B cell (primary cell): Measurements from ENCODE around the gene COL13A1. TPM values are rescaled to one million over a fixed set of nuclear protein-coding genes. Genes with fewer than 3 reads are reported as not detected.

Experiments used
- ATAC-seq: fragments of 200-7000 bp; cut with Tn5 transposase; one replicate; pipeline ENCODE4 v1.10.0; 2021; ENCODE audit warnings: low read depth, mild to moderate bottlenecking, moderate number of reproducible peaks, moderate library complexity
- CTCF ChIA-PET: fragments of 350-600 bp; sonication (Branson Sonifier 250); formaldehyde crosslinking; loops from one replicate; lab custom pipeline; 2021; ENCODE audit warnings: antibody characterized with exemption, inconsistent platforms; lab: Charles Lee
- POLR2A ChIA-PET: fragments of 350-600 bp; sonication (Branson Sonifier 250); formaldehyde crosslinking; loops from one replicate; lab custom pipeline; 2021; ENCODE audit warnings: antibody characterized with exemption; lab: Charles Lee
- DNase-seq: peaks from one replicate; pipeline ENCODE4 v3.0.0; 2013
- H2AFZ ChIP-seq: 2 replicates; pipeline ENCODE4 v1.6.1; 2012; ENCODE audit warnings: mild to moderate bottlenecking, low read depth, low read length; ENCODE audit not compliant: insufficient read depth, poor library complexity, severe bottlenecking
- H3K27ac ChIP-seq, 2 donors: 1 replicate in 1 of 2; 2 replicates in 1 of 2; pipeline ENCODE4 v1.5.1; 2012 to 2013; ENCODE audit warnings: low read length in 2 of 2, mild to moderate bottlenecking in 2 of 2, moderate library complexity in 1 of 2
- H3K27me3 ChIP-seq, 4 experiments: fragments of 200-600 bp in 1 of 4; sonication (generic) in 1 of 4; replicated peaks in 1 of 4; 1 replicate in 2 of 4; 2 replicates in 2 of 4; pipeline versions ENCODE4 v1.6.1 to v1.7.0; 2013 to 2016; ENCODE audit warnings: low read length in 3 of 4, mild to moderate bottlenecking in 2 of 4, mixed read lengths in 1 of 4, moderate library complexity in 1 of 4; ENCODE audit not compliant: insufficient read depth in 4 of 4, control insufficient read depth in 3 of 4; ENCODE audit errors: control extremely low read depth in 1 of 4
- H3K36me3 ChIP-seq, 2 experiments: replicated peaks in 1 of 2; 1 replicate in 1 of 2; 2 replicates in 1 of 2; pipeline versions ENCODE4 v1.6.1 to v1.7.1; 2013; ENCODE audit warnings: low read length in 1 of 2; ENCODE audit not compliant: insufficient read depth in 2 of 2, control insufficient read depth in 1 of 2; ENCODE audit errors: control extremely low read depth in 1 of 2, extremely low read depth in 1 of 2
- H3K4me1 ChIP-seq, 2 donors: fragments of 200-600 bp in 1 of 2; sonication (generic) in 1 of 2; 1 replicate in 1 of 2; 2 replicates in 1 of 2; pipeline versions ENCODE4 v1.5.1 to v1.6.1; 2013 to 2017; ENCODE audit warnings: low read length in 2 of 2; ENCODE audit not compliant: control insufficient read depth in 2 of 2, insufficient read depth in 2 of 2
- H3K4me2 ChIP-seq: replicated peaks from 2 replicates; pipeline ENCODE3; 2012; ENCODE audit warnings: mild to moderate bottlenecking, low read depth, low read length; ENCODE audit not compliant: poor library complexity, severe bottlenecking
- H3K4me3 ChIP-seq, 5 experiments: fragments of 200-600 bp in 1 of 5; sonication (generic) in 1 of 5; 1 replicate in 3 of 5; 2 replicates in 2 of 5; pipeline versions ENCODE4 v1.5.1 to v1.7.0; 2011 to 2016; ENCODE audit warnings: low read length in 4 of 5, mild to moderate bottlenecking in 4 of 5, low read depth in 2 of 5, control low read depth in 1 of 5, moderate library complexity in 1 of 5; ENCODE audit not compliant: insufficient read depth in 1 of 5; ENCODE audit errors: control extremely low read depth in 1 of 5, extremely low read depth in 1 of 5
- H3K79me2 ChIP-seq: fragments of 200-600 bp; sonication (generic); one replicate; pipeline ENCODE4 v1.6.0; 2016; ENCODE audit warnings: low read length; ENCODE audit not compliant: control insufficient read depth, insufficient read depth
- H3K9ac ChIP-seq: fragments of 200-600 bp; sonication (generic); 2 replicates; pipeline ENCODE4 v1.6.1; 2017; ENCODE audit warnings: mild to moderate bottlenecking, low read length, moderate library complexity
- H3K9me3 ChIP-seq, 3 donors: one replicate each; pipeline versions ENCODE4 v1.6.1 to v1.7.1; 2013; ENCODE audit warnings: low read length in 2 of 3; ENCODE audit not compliant: control insufficient read depth in 2 of 3, insufficient read depth in 1 of 3; ENCODE audit errors: control extremely low read depth in 1 of 3
- H4K20me1 ChIP-seq: 2 replicates; pipeline ENCODE4 v1.6.0; 2012; ENCODE audit warnings: mild to moderate bottlenecking, low read length; ENCODE audit not compliant: insufficient read depth, control insufficient read depth, poor library complexity, severe bottlenecking
- H3K27ac Mint-ChIP-seq: one replicate; pipeline ENCODE4 v1.8.0; 2021; ENCODE audit warnings: mixed read lengths
- H3K27me3 Mint-ChIP-seq: one replicate; pipeline ENCODE4 v1.8.0; 2021; ENCODE audit warnings: mixed read lengths
- H3K4me1 Mint-ChIP-seq: one replicate; pipeline ENCODE4 v1.8.0; 2021; ENCODE audit warnings: mixed read lengths
- H3K4me3 Mint-ChIP-seq: one replicate; pipeline ENCODE4 v1.8.0; 2021; ENCODE audit warnings: mixed read lengths
- H3K9me3 Mint-ChIP-seq: one replicate; pipeline ENCODE4 v1.8.0; 2022; ENCODE audit warnings: mixed read lengths; ENCODE audit not compliant: insufficient read depth
- EZH2 ChIP-seq: IDR thresholded peaks from 2 replicates; pipeline ENCODE4 v1.6.1; 2012; ENCODE audit warnings: borderline replicate concordance, low read depth, mild to moderate bottlenecking, moderate library complexity, low read length; ENCODE audit not compliant: insufficient read depth, poor library complexity, severe bottlenecking
- WGBS: methylation state at CpG from one replicate; pipeline ENCODE4 v1.1.5; 2013; ENCODE audit warnings: missing lambda C conversion rate; ENCODE audit not compliant: insufficient coverage; 5-methylcytosine and 5-hydroxymethylcytosine counted together
- intact Hi-C: fragments of 100-400 bp; cut with micrococcal nuclease; formaldehyde crosslinking; loops from one replicate; pipeline ENCODE4 v1.10.0; 2022
- polyA plus RNA-seq: library from polyadenylated mRNA; depleted of rRNA; stranded (reverse); fragments of >200 nt; gene quantifications from 2 replicates; pipeline ENCODE4 v1.2.3, GENCODE V29; 2012
- total RNA-seq, 2 donors: library from RNA; stranded (reverse); fragments of 120-200 nt in 1 of 2; gene quantifications; 1 replicate in 1 of 2; 2 replicates in 1 of 2; pipeline versions ENCODE4 v1.2.3 to v1.2.4, GENCODE V29; 2013 to 2022
- TF ChIP-seq, protein P1 (sequence below): fragments of 200-600 bp; IDR thresholded peaks from one replicate; pipeline ENCODE4 v1.8.0; 2022; ENCODE audit warnings: antibody characterized with exemption, mild to moderate bottlenecking

COL13A1 gene
- total and polyA plus RNA-seq, 2 donors (not counting 1 experiment from before 2014, with no cell fraction given): not detected

- POLR2A ChIA-PET: no interaction called here
- intact Hi-C loops: no loop called here
- WGBS: 84% methylated on average over 10 of the region's 10 CpGs
- no peak for DNase-seq
- Mint-ChIP-seq H3K27ac (no peak overlapping the region), H3K27me3 (peaks cover 21% of the 10 kb centered on the region), H3K4me3 (no peak overlapping the region), H3K9me3 (no peaks in the 10 kb centered on the region), H3K4me1 (no peaks in the 10 kb centered on the region)
- Histone ChIP-seq H4K20me1 (no peaks in the 10 kb centered on the region), H3K4me3 (no peak overlapping the region), H3K9me3 (no peaks in the 10 kb centered on the region), H3K4me1 (no peaks in the 10 kb centered on the region), H3K36me3 (no peaks in the 10 kb centered on the region), H2AFZ (no peak overlapping the region), H3K27ac (no peak overlapping the region), H3K9ac (no peak overlapping the region), H3K27me3 (peaks cover 0 to 15% (median 0%) of the 10 kb centered on the region in 4 experiments), H3K4me2 (no peak overlapping the region), H3K79me2 (no peaks in the 10 kb centered on the region)
- ATAC-seq: no peak
- CTCF ChIA-PET: no interaction called here
- no peak for TF ChIP-seq EZH2
- TF ChIP-seq, protein P1, sequence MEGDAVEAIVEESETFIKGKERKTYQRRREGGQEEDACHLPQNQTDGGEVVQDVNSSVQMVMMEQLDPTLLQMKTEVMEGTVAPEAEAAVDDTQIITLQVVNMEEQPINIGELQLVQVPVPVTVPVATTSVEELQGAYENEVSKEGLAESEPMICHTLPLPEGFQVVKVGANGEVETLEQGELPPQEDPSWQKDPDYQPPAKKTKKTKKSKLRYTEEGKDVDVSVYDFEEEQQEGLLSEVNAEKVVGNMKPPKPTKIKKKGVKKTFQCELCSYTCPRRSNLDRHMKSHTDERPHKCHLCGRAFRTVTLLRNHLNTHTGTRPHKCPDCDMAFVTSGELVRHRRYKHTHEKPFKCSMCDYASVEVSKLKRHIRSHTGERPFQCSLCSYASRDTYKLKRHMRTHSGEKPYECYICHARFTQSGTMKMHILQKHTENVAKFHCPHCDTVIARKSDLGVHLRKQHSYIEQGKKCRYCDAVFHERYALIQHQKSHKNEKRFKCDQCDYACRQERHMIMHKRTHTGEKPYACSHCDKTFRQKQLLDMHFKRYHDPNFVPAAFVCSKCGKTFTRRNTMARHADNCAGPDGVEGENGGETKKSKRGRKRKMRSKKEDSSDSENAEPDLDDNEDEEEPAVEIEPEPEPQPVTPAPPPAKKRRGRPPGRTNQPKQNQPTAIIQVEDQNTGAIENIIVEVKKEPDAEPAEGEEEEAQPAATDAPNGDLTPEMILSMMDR: no peak
These were observed 76.3 kb downstream of the COL13A1 start for GRCh38 chr10:69878038-69878437.

- peaks cover 0 to 17% (median 1%) of the 10 kb centered on the region in 4 experiments for H3K27me3 ChIP-seq
- no peak overlapping the region for H3K4me2 ChIP-seq
- H3K79me2 ChIP-seq: no peaks in the 10 kb centered on the region
- H3K36me3 ChIP-seq: no peaks in the 10 kb centered on the region
- ATAC-seq: no peak
- intact Hi-C loops: no loop called here
- no peak overlapping the region for H2AFZ ChIP-seq
- H3K9ac ChIP-seq: no peak overlapping the region
- TF ChIP-seq EZH2: no peak
- TF ChIP-seq, protein P1: no peak
- no peaks in the 10 kb centered on the region for H3K9me3 Mint-ChIP-seq
- H3K27ac Mint-ChIP-seq: no peak overlapping the region
- WGBS: 94% methylated on average over 2 of the region's 3 CpGs
- no peaks in the 10 kb centered on the region for H3K9me3 ChIP-seq
- CTCF ChIA-PET: no interaction called here
- H3K4me3 Mint-ChIP-seq: no peak overlapping the region
- no peak overlapping the region for H3K27ac ChIP-seq
- no peaks in the 10 kb centered on the region for H3K4me1 ChIP-seq
- H3K27me3 Mint-ChIP-seq: peaks cover 28% of the 10 kb centered on the region
- POLR2A ChIA-PET: no interaction called here
- no peaks in the 10 kb centered on the region for H3K4me1 Mint-ChIP-seq
- DNase-seq: no peak
- H4K20me1 ChIP-seq: no peaks in the 10 kb centered on the region
- H3K4me3 ChIP-seq: no peak overlapping the region
These were observed 77.2 kb downstream of the COL13A1 start for GRCh38 chr10:69878951-69879350.
